Lung (tissue), 12 donors: Measurements from ENCODE around the gene B4GALT6. TPM values are rescaled to one million over a fixed set of nuclear protein-coding genes. Genes with fewer than 3 reads are reported as not detected.

ENCODE experiments used
- ATAC-seq: fragments of 200-7000 bp; cut with Tn5 transposase; one replicate; pipeline ENCODE4 v1.9.1; 2020; ENCODE audit warnings: moderate number of reproducible peaks; ENCODE audit not compliant: insufficient read depth, low FRiP score
- DNase-seq, 3 donors: peaks; one replicate each; pipeline ENCODE4 v3.0.0-alpha.2; 2013 to 2017
- H3K27ac ChIP-seq, 2 donors: one replicate each; pipeline ENCODE4 v1.5.1; 2013; ENCODE audit warnings: mild to moderate bottlenecking in 2 of 2, moderate library complexity in 2 of 2, control low read depth in 1 of 2, inconsistent platforms in 1 of 2, low read depth in 1 of 2, low read length in 1 of 2
- H3K27me3 ChIP-seq, 3 donors: one replicate each; pipeline ENCODE4 v1.5.1; 2013; ENCODE audit warnings: low read length in 2 of 3; ENCODE audit not compliant: control insufficient read depth in 3 of 3, insufficient read depth in 3 of 3
- H3K36me3 ChIP-seq, 4 donors: one replicate each; pipeline ENCODE4 v1.5.1; 2013; ENCODE audit warnings: low read length in 4 of 4, mild to moderate bottlenecking in 1 of 4, moderate library complexity in 1 of 4; ENCODE audit not compliant: control insufficient read depth in 4 of 4, insufficient read depth in 4 of 4
- H3K4me1 ChIP-seq, 5 donors: one replicate each; pipeline ENCODE4 v1.5.1; 2013; ENCODE audit warnings: low read length in 5 of 5, mild to moderate bottlenecking in 2 of 5, moderate library complexity in 1 of 5; ENCODE audit not compliant: control insufficient read depth in 5 of 5, insufficient read depth in 5 of 5
- H3K4me3 ChIP-seq: one replicate; pipeline ENCODE4 v1.5.1; 2013; ENCODE audit warnings: mild to moderate bottlenecking, control low read depth, moderate library complexity
- H3K9ac ChIP-seq, 2 donors: one replicate each; pipeline ENCODE4 v1.5.1; 2013; ENCODE audit warnings: low read length in 2 of 2, control low read depth in 1 of 2; ENCODE audit not compliant: insufficient read depth in 1 of 2
- H3K9me3 ChIP-seq, 4 donors: one replicate each; pipeline ENCODE4 v1.5.1; 2013; ENCODE audit warnings: low read length in 3 of 4, mild to moderate bottlenecking in 1 of 4, moderate library complexity in 1 of 4; ENCODE audit not compliant: control insufficient read depth in 4 of 4, insufficient read depth in 3 of 4
- WGBS, 2 donors: extraction: QIAGEN DNeasy Blood & Tissue Kit; methylation state at CpG; one replicate each; pipeline ENCODE4 v1.1.7; 2013; 5-methylcytosine and 5-hydroxymethylcytosine counted together
- polyA plus RNA-seq, 2 donors: library from polyadenylated mRNA; stranded (reverse); fragments of 200-250 nt; gene quantifications; one replicate each; pipeline ENCODE4 v1.2.1, GENCODE V29; 2013
- total RNA-seq, 2 donors: library from RNA; depleted of rRNA in 1 of 2; stranded (reverse); fragments of >200 nt in 1 of 2; gene quantifications; one replicate each; pipeline ENCODE4 v1.2.1, GENCODE V29; 2014 to 2021
- TF ChIP-seq, protein P1 (sequence below): IDR thresholded peaks from 2 replicates; pipeline ENCODE4 v1.5.1; 2012; ENCODE audit warnings: mild to moderate bottlenecking; ENCODE audit errors: control extremely low read depth, extremely low read depth
- donor health status: control.
- donor health status: control.
- donor health status: Bipolar disorder and iron deficiency.
- donor health status: healthy.
- donor health status: DM: yes; HTN: yes; CAD: no.

The B4GALT6 gene
- total and polyA plus RNA-seq, 4 donors = 0.86 to 7.5 (median 3.0) TPM

DNA sequence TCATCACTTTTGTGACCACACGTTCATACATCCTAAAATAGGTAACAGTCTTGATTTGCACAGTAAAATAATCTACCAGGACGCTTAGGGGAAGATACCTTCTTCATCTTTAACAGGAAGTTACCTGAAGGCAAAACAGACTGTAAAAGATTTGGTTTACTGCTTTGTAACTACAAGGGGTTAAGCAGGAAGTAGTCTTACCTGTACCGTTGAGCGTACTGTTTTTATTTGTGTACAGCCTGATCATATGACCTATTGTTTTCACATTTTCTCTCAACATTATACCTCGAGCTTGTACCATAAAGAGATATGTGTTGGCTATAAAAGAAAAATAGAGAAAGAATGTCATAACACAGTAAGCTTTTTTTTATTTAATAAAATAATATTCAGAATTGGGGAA is 18.3 kb downstream of the B4GALT6 start:
- 82 to 87% methylated on average over 5 of the region's 5 CpGs for WGBS, 2 donors
- Histone ChIP-seq H3K4me3 (no peak overlapping the region), H3K4me1 (peaks cover 0 to 7% (median 0%) of the 10 kb centered on the region in 5 donors), H3K9ac (no peak overlapping the region), H3K9me3 (no peaks in the 10 kb centered on the region), H3K36me3 (no peaks in the 10 kb centered on the region), H3K27me3 (no peaks in the 10 kb centered on the region), H3K27ac (no peak overlapping the region)
- DNase-seq (no peak), ATAC-seq (no peak)
- TF ChIP-seq, protein P1, sequence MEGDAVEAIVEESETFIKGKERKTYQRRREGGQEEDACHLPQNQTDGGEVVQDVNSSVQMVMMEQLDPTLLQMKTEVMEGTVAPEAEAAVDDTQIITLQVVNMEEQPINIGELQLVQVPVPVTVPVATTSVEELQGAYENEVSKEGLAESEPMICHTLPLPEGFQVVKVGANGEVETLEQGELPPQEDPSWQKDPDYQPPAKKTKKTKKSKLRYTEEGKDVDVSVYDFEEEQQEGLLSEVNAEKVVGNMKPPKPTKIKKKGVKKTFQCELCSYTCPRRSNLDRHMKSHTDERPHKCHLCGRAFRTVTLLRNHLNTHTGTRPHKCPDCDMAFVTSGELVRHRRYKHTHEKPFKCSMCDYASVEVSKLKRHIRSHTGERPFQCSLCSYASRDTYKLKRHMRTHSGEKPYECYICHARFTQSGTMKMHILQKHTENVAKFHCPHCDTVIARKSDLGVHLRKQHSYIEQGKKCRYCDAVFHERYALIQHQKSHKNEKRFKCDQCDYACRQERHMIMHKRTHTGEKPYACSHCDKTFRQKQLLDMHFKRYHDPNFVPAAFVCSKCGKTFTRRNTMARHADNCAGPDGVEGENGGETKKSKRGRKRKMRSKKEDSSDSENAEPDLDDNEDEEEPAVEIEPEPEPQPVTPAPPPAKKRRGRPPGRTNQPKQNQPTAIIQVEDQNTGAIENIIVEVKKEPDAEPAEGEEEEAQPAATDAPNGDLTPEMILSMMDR = no peak

DNA sequence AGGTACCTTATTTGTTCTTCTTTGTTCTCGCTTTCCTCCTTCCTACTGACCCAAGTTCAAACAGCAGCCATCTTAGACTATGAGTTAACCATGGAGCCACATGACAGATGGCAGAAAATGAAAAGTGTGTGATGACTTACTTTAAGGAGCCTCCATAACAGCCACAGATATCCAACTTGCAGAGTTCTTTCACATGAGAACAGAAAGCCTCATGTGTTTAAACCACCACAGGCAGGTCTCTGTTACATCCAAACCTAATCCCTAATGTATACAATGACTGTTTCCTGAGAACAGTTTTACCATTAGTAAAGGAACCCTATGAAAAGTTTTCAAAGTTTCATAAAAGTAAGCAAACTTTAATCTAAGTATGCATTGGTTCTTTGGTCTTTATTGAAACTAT is 20.3 kb downstream of the B4GALT6 start:
- Histone ChIP-seq H3K9ac (no peak overlapping the region), H3K4me3 (no peak overlapping the region), H3K27me3 (no peaks in the 10 kb centered on the region), H3K9me3 (no peaks in the 10 kb centered on the region), H3K4me1 (peaks cover 0 to 8% (median 0%) of the 10 kb centered on the region in 5 donors), H3K36me3 (no peaks in the 10 kb centered on the region), H3K27ac (no peak overlapping the region)
- ATAC-seq (no peak), DNase-seq (no peak)
- TF ChIP-seq, protein P1 = no peak
- whole genome bisulfite sequencing, 2 donors = 93 to 95% methylated on average over 1 of the region's 1 CpG

DNA sequence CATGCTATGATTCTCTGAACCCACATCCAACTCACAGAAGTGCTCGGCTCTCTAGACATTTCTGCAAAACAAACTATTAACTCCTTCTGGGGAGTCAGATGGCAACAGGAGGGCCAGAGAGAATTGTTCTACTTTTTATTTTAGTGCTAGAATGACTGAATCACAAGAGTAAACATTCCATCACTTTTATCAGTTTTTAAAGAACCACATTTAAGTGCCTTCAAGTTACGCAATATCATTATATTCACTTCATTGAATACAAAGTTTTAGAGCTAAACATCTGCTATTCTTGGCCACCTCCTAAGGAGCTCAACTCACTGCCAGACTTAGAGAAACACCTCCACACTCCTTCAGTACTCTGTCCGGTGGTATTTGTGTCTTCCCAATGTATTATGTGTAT is 22.4 kb downstream of the B4GALT6 start:
- Histone ChIP-seq H3K4me3 (no peak overlapping the region), H3K9me3 (no peaks in the 10 kb centered on the region), H3K27ac (no peak overlapping the region), H3K27me3 (no peaks in the 10 kb centered on the region), H3K4me1 (peaks cover 0 to 21% (median 0%) of the 10 kb centered on the region in 5 donors), H3K36me3 (no peaks in the 10 kb centered on the region), H3K9ac (no peak overlapping the region)
- whole genome bisulfite sequencing, 2 donors = 48 to 69% methylated on average over 3 of the region's 3 CpGs
- no peak for ATAC-seq
- TF ChIP-seq, protein P1 = no peak
- peak in 2 of 3 donors; percentile 78 to 85 for DNase-seq

- H3K9me3 ChIP-seq = no peaks in the 10 kb centered on the region
- H3K4me1 ChIP-seq = peaks cover 0 to 21% (median 0%) of the 10 kb centered on the region in 5 donors
- no peak overlapping the region for H3K4me3 ChIP-seq
- no peaks in the 10 kb centered on the region for H3K27me3 ChIP-seq
- no peak for DNase-seq
- ATAC-seq = no peak
- no peaks in the 10 kb centered on the region for H3K36me3 ChIP-seq
- TF ChIP-seq, protein P1 = no peak
- H3K9ac ChIP-seq = no peak overlapping the region
- no peak overlapping the region for H3K27ac ChIP-seq
- WGBS, 2 donors = 94 to 95% methylated on average over 4 of the region's 4 CpGs
These were observed 23.6 kb downstream of the B4GALT6 start for GRCh38 chr18:31660763-31661162.
